Uterus (tissue), 2 donors: ENCODE results near the gene GBP6.

Experiments used
- CTCF ChIP-seq, 4 experiments: fragments of 200-600 bp in 2 of 4; fragments of 450-650 bp in 2 of 4; sonication (generic) in 2 of 4; IDR thresholded peaks; one replicate each; pipeline ENCODE4 v1.5.1; 2016 to 2019; ENCODE audit warnings: antibody characterized with exemption in 4 of 4, mild to moderate bottlenecking in 2 of 4, moderate library complexity in 1 of 4
- POLR2A ChIP-seq, 2 donors: fragments of 450-650 bp; IDR thresholded peaks; one replicate each; pipeline ENCODE4 v1.6.1; 2016; ENCODE audit warnings: antibody characterized with exemption in 2 of 2, mild to moderate bottlenecking in 1 of 2, moderate library complexity in 1 of 2

DNA sequence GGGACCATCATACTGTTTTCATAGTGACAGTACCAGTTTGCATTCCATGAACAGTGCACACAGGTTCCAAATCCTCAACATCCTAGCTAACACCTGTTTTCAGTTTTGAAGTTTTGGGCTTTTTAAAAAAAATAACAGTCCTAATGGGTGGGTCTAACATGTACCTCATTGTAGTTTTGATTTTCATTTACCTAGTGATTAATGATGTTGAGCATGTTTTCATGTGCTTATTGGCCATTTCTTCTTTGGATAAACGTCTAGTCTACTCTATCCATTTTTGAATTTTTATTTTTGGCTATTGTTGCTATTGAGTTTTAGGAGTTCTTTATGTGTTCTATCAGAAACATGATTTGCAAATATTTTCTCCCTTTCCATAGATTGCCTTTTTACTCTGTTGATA lies 3.4 kb downstream of the GBP6 start:
- TF ChIP-seq CTCF (IDR thresholded peaks at IDR 0.05) (no peak), POLR2A (IDR thresholded peaks at IDR 0.05) (no peak)
